Measurements from ENCODE around the gene STIM2. TPM values are rescaled to one million over a fixed set of nuclear protein-coding genes. Genes with fewer than 3 reads are reported as not detected.

Gene STIM2
- total and polyA plus RNA-seq, 2 donors (not counting 1 experiment from before 2014, with no cell fraction given) = 19.0 to 33.0 TPM

GRCh38 chr4:26860922-26861433 is 337 bp downstream of the STIM2 start:
- H2AFZ ChIP-seq (ENCODE audit: low read length) = peak overlapping the region; percentile 38
- H3K79me2 ChIP-seq (ENCODE audit: control insufficient read depth, insufficient read depth, low read length) = peaks cover 35% of the 10 kb centered on the region
- no peak overlapping the region for H3K4me2 ChIP-seq (ENCODE audit: extremely low read depth, insufficient read depth, low read length)
- no peaks in the 10 kb centered on the region for H3K9me3 ChIP-seq (ENCODE audit: control insufficient read depth, insufficient read depth, low read depth, low read length)
- peaks cover 12% of the 10 kb centered on the region for H3K4me1 ChIP-seq (ENCODE audit: control insufficient read depth, extremely low read depth, insufficient read depth, low read length)
- peak overlapping the region; percentile 75 for H3K27ac ChIP-seq (ENCODE audit: insufficient read depth, low read length)
- H3K36me3 ChIP-seq (ENCODE audit: control insufficient read depth, insufficient read depth, low read length) = no peaks in the 10 kb centered on the region
- TF ChIP-seq EZH2 (IDR thresholded peaks at IDR 0.05; ENCODE audit: low read length, missing control alignments) (no peak), CTCF (conservative IDR thresholded peaks at IDR 0.05 in 1 of 2, IDR thresholded peaks at IDR 0.05 in 1 of 2; ENCODE audit: low read depth in 1 of 2, low read length in 2 of 2) (no peak)
- peak overlapping the region; percentile 67 for H3K9ac ChIP-seq (ENCODE audit: insufficient read depth, low read length)
- no peaks in the 10 kb centered on the region for H4K20me1 ChIP-seq (ENCODE audit: control insufficient read depth, extremely low read depth, insufficient read depth, low read length)
- no peaks in the 10 kb centered on the region for H3K27me3 ChIP-seq (ENCODE audit: control insufficient read depth, insufficient read depth, low read length)
- peak; percentile 42 to 55 for DNase-seq (ENCODE audit: low read depth in 2 of 2)
- peak overlapping the region; percentile 58 to 96 (median 78) for H3K4me3 ChIP-seq (replicated peaks in 1 of 4; ENCODE audit: control extremely low read depth in 1 of 4, insufficient read depth in 1 of 4, low read depth in 3 of 4, low read length in 4 of 4)

GRCh38 chr4:26861434-26862186 is 969 bp downstream of the STIM2 start:
- peak; percentile 68 to 71 for DNase-seq (ENCODE audit: low read depth in 2 of 2)
- Histone ChIP-seq H3K27ac (ENCODE audit: insufficient read depth, low read length) (peak overlapping the region; percentile 75), H3K79me2 (ENCODE audit: control insufficient read depth, insufficient read depth, low read length) (peaks cover 41% of the 10 kb centered on the region), H3K4me2 (ENCODE audit: extremely low read depth, insufficient read depth, low read length) (peak overlapping the region; percentile 94), H3K27me3 (ENCODE audit: control insufficient read depth, insufficient read depth, low read length) (no peaks in the 10 kb centered on the region), H3K9ac (ENCODE audit: insufficient read depth, low read length) (peak overlapping the region; percentile 67), H2AFZ (ENCODE audit: low read length) (peak overlapping the region; percentile 38), H3K4me3 (replicated peaks in 1 of 4; ENCODE audit: control extremely low read depth in 1 of 4, insufficient read depth in 1 of 4, low read depth in 3 of 4, low read length in 4 of 4) (peak overlapping the region; percentile 58 to 96 (median 78)), H4K20me1 (ENCODE audit: control insufficient read depth, extremely low read depth, insufficient read depth, low read length) (no peaks in the 10 kb centered on the region), H3K4me1 (ENCODE audit: control insufficient read depth, extremely low read depth, insufficient read depth, low read length) (peaks cover 12% of the 10 kb centered on the region), H3K9me3 (ENCODE audit: control insufficient read depth, insufficient read depth, low read depth, low read length) (no peaks in the 10 kb centered on the region), H3K36me3 (ENCODE audit: control insufficient read depth, insufficient read depth, low read length) (no peaks in the 10 kb centered on the region)
- TF ChIP-seq CTCF (conservative IDR thresholded peaks at IDR 0.05 in 1 of 2, IDR thresholded peaks at IDR 0.05 in 1 of 2; ENCODE audit: low read depth in 1 of 2, low read length in 2 of 2) = no peak
- TF ChIP-seq EZH2 (IDR thresholded peaks at IDR 0.05; ENCODE audit: low read length, missing control alignments) = no peak

DNA sequence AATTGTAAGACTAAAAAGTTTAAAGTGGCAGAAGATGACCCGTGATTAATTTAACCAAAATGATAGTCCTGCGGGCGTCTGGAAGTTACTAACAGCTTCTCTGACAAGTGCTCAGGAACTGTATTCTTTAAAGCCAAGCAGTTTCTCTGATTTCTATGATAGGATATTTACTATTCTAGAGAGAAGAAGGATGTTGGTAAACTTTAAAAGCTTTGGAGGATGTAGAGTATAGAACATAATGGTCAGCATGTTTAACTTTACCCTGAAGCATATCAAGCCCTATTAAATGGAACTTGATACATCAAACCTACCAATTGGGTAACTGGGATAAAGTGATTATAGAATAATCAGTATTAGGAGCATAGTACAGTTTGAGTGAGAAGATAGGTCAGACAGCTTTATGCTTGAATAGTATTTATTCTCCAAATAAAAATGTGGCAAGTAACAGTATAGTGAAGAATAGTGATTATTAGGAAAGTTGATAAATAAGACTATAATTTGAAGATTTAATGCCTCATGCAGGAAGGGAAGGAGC is 1.8 kb downstream of the STIM2 start:
- TF ChIP-seq EZH2 (IDR thresholded peaks at IDR 0.05; ENCODE audit: low read length, missing control alignments) (no peak), CTCF (conservative IDR thresholded peaks at IDR 0.05 in 1 of 2, IDR thresholded peaks at IDR 0.05 in 1 of 2; ENCODE audit: low read depth in 1 of 2, low read length in 2 of 2) (no peak)

More for the DNA sequence above, 1.8 kb downstream of the STIM2 start:
- Histone ChIP-seq H3K9me3 (ENCODE audit: control insufficient read depth, insufficient read depth, low read depth, low read length) (no peaks in the 10 kb centered on the region), H3K79me2 (ENCODE audit: control insufficient read depth, insufficient read depth, low read length) (peaks cover 43% of the 10 kb centered on the region), H3K9ac (ENCODE audit: insufficient read depth, low read length) (no peak overlapping the region), H3K36me3 (ENCODE audit: control insufficient read depth, insufficient read depth, low read length) (no peaks in the 10 kb centered on the region), H3K4me2 (ENCODE audit: extremely low read depth, insufficient read depth, low read length) (peak overlapping the region; percentile 94), H3K27ac (ENCODE audit: insufficient read depth, low read length) (no peak overlapping the region), H3K4me1 (ENCODE audit: control insufficient read depth, extremely low read depth, insufficient read depth, low read length) (peaks cover 12% of the 10 kb centered on the region), H4K20me1 (ENCODE audit: control insufficient read depth, extremely low read depth, insufficient read depth, low read length) (no peaks in the 10 kb centered on the region), H3K4me3 (replicated peaks in 1 of 4; ENCODE audit: control extremely low read depth in 1 of 4, insufficient read depth in 1 of 4, low read depth in 3 of 4, low read length in 4 of 4) (peak overlapping the region; percentile 58 to 96 (median 78)), H2AFZ (ENCODE audit: low read length) (no peak overlapping the region), H3K27me3 (ENCODE audit: control insufficient read depth, insufficient read depth, low read length) (no peaks in the 10 kb centered on the region)
- no peak for DNase-seq (ENCODE audit: low read depth in 2 of 2)
